ENCODE measurements around the gene PRKCE.

Gene PRKCE

GRCh38 chr2:45769056-45769455 is 117.6 kb downstream of the PRKCE start:
- Histone ChIP-seq H3K27me3 (ENCODE audit: control insufficient read depth in 1 of 2, insufficient read depth in 2 of 2, low read length in 2 of 2) (no peaks in the 10 kb centered on the region), H3K9ac (ENCODE audit: low read length in 2 of 2) (no peak overlapping the region), H3K4me1 (ENCODE audit: control insufficient read depth, insufficient read depth, low read length) (peaks cover 26% of the 10 kb centered on the region), H3K4me3 (ENCODE audit: low read length in 2 of 2) (no peak overlapping the region), H3K36me3 (ENCODE audit: control insufficient read depth in 2 of 2, insufficient read depth in 2 of 2, low read length in 2 of 2) (no peaks in the 10 kb centered on the region), H3K9me3 (ENCODE audit: control insufficient read depth in 2 of 2, low read length in 2 of 2) (no peaks in the 10 kb centered on the region), H3K27ac (ENCODE audit: low read length) (peak overlapping the region; percentile 0)

GRCh38 chr2:45769854-45770576 is 118.5 kb downstream of the PRKCE start:
- H3K9ac ChIP-seq (ENCODE audit: low read length in 2 of 2) = no peak overlapping the region
- peaks cover 26% of the 10 kb centered on the region for H3K4me1 ChIP-seq (ENCODE audit: control insufficient read depth, insufficient read depth, low read length)
- H3K4me3 ChIP-seq (ENCODE audit: low read length in 2 of 2) = no peak overlapping the region
- H3K36me3 ChIP-seq (ENCODE audit: control insufficient read depth in 2 of 2, insufficient read depth in 2 of 2, low read length in 2 of 2) = no peaks in the 10 kb centered on the region
- no peaks in the 10 kb centered on the region for H3K27me3 ChIP-seq (ENCODE audit: control insufficient read depth in 1 of 2, insufficient read depth in 2 of 2, low read length in 2 of 2)
- H3K27ac ChIP-seq (ENCODE audit: low read length) = peak overlapping the region; percentile 0
- H3K9me3 ChIP-seq (ENCODE audit: control insufficient read depth in 2 of 2, low read length in 2 of 2) = no peaks in the 10 kb centered on the region

- Histone ChIP-seq H3K4me1 (ENCODE audit: control insufficient read depth, insufficient read depth, low read length) (peaks cover 19% of the 10 kb centered on the region), H3K9me3 (ENCODE audit: control insufficient read depth in 2 of 2, low read length in 2 of 2) (no peaks in the 10 kb centered on the region), H3K36me3 (ENCODE audit: control insufficient read depth in 2 of 2, insufficient read depth in 2 of 2, low read length in 2 of 2) (no peaks in the 10 kb centered on the region), H3K27me3 (ENCODE audit: control insufficient read depth in 1 of 2, insufficient read depth in 2 of 2, low read length in 2 of 2) (no peaks in the 10 kb centered on the region), H3K27ac (ENCODE audit: low read length) (peak overlapping the region; percentile 93), H3K4me3 (ENCODE audit: low read length in 2 of 2) (peak overlapping the region; percentile 52 to 70), H3K9ac (ENCODE audit: low read length in 2 of 2) (peak overlapping the region; percentile 24 to 58)
Measured at GRCh38 chr2:45770811-45771210, 119.3 kb downstream of the PRKCE start.

GRCh38 chr2:45771261-45771660 is 119.8 kb downstream of the PRKCE start:
- Histone ChIP-seq H3K27me3 (ENCODE audit: control insufficient read depth in 1 of 2, insufficient read depth in 2 of 2, low read length in 2 of 2) (no peaks in the 10 kb centered on the region), H3K9ac (ENCODE audit: low read length in 2 of 2) (peak overlapping the region; percentile 24 to 58), H3K27ac (ENCODE audit: low read length) (peak overlapping the region; percentile 93), H3K9me3 (ENCODE audit: control insufficient read depth in 2 of 2, low read length in 2 of 2) (no peaks in the 10 kb centered on the region), H3K4me1 (ENCODE audit: control insufficient read depth, insufficient read depth, low read length) (peaks cover 16% of the 10 kb centered on the region), H3K4me3 (ENCODE audit: low read length in 2 of 2) (peak overlapping the region; percentile 52 to 70), H3K36me3 (ENCODE audit: control insufficient read depth in 2 of 2, insufficient read depth in 2 of 2, low read length in 2 of 2) (no peaks in the 10 kb centered on the region)

GRCh38 chr2:45772038-45772437 is 120.6 kb downstream of the PRKCE start:
- peak overlapping the region in 1 of 2 donors; percentile 70 for H3K4me3 ChIP-seq (ENCODE audit: low read length in 2 of 2)
- H3K27me3 ChIP-seq (ENCODE audit: control insufficient read depth in 1 of 2, insufficient read depth in 2 of 2, low read length in 2 of 2) = no peaks in the 10 kb centered on the region
- H3K9me3 ChIP-seq (ENCODE audit: control insufficient read depth in 2 of 2, low read length in 2 of 2) = no peaks in the 10 kb centered on the region
- peak overlapping the region; percentile 93 for H3K27ac ChIP-seq (ENCODE audit: low read length)
- H3K36me3 ChIP-seq (ENCODE audit: control insufficient read depth in 2 of 2, insufficient read depth in 2 of 2, low read length in 2 of 2) = no peaks in the 10 kb centered on the region
- peaks cover 17% of the 10 kb centered on the region for H3K4me1 ChIP-seq (ENCODE audit: control insufficient read depth, insufficient read depth, low read length)
- H3K9ac ChIP-seq (ENCODE audit: low read length in 2 of 2) = peak overlapping the region in 1 of 2 donors; percentile 24

GRCh38 chr2:45773909-45774308 is 122.4 kb downstream of the PRKCE start:
- Histone ChIP-seq H3K27ac (ENCODE audit: low read length) (no peak overlapping the region), H3K9me3 (ENCODE audit: control insufficient read depth in 2 of 2, low read length in 2 of 2) (no peaks in the 10 kb centered on the region), H3K36me3 (ENCODE audit: control insufficient read depth in 2 of 2, insufficient read depth in 2 of 2, low read length in 2 of 2) (no peaks in the 10 kb centered on the region), H3K27me3 (ENCODE audit: control insufficient read depth in 1 of 2, insufficient read depth in 2 of 2, low read length in 2 of 2) (no peaks in the 10 kb centered on the region), H3K4me1 (ENCODE audit: control insufficient read depth, insufficient read depth, low read length) (peaks cover 23% of the 10 kb centered on the region), H3K9ac (ENCODE audit: low read length in 2 of 2) (no peak overlapping the region), H3K4me3 (ENCODE audit: low read length in 2 of 2) (no peak overlapping the region)

GRCh38 chr2:45774688-45775244 is 123.3 kb downstream of the PRKCE start:
- no peaks in the 10 kb centered on the region for H3K9me3 ChIP-seq (ENCODE audit: control insufficient read depth in 2 of 2, low read length in 2 of 2)

GRCh38 chr2:45776160-45776955 is 124.9 kb downstream of the PRKCE start:
- Histone ChIP-seq H3K27me3 (ENCODE audit: control insufficient read depth in 1 of 2, insufficient read depth in 2 of 2, low read length in 2 of 2) (no peaks in the 10 kb centered on the region), H3K27ac (ENCODE audit: low read length) (peak overlapping the region; percentile 46), H3K36me3 (ENCODE audit: control insufficient read depth in 2 of 2, insufficient read depth in 2 of 2, low read length in 2 of 2) (no peaks in the 10 kb centered on the region), H3K4me3 (ENCODE audit: low read length in 2 of 2) (no peak overlapping the region), H3K9me3 (ENCODE audit: control insufficient read depth in 2 of 2, low read length in 2 of 2) (no peaks in the 10 kb centered on the region), H3K9ac (ENCODE audit: low read length in 2 of 2) (no peak overlapping the region), H3K4me1 (ENCODE audit: control insufficient read depth, insufficient read depth, low read length) (peaks cover 18% of the 10 kb centered on the region)

More at GRCh38 chr2:45774688-45775244, 123.3 kb downstream of the PRKCE start:
- H3K4me3 ChIP-seq (ENCODE audit: low read length in 2 of 2) = no peak overlapping the region
- no peaks in the 10 kb centered on the region for H3K27me3 ChIP-seq (ENCODE audit: control insufficient read depth in 1 of 2, insufficient read depth in 2 of 2, low read length in 2 of 2)
- H3K4me1 ChIP-seq (ENCODE audit: control insufficient read depth, insufficient read depth, low read length) = peaks cover 23% of the 10 kb centered on the region
- no peak overlapping the region for H3K27ac ChIP-seq (ENCODE audit: low read length)
- no peaks in the 10 kb centered on the region for H3K36me3 ChIP-seq (ENCODE audit: control insufficient read depth in 2 of 2, insufficient read depth in 2 of 2, low read length in 2 of 2)
- H3K9ac ChIP-seq (ENCODE audit: low read length in 2 of 2) = no peak overlapping the region

- H3K4me1 ChIP-seq (ENCODE audit: control insufficient read depth, insufficient read depth, low read length) = peaks cover 23% of the 10 kb centered on the region
Measured at GRCh38 chr2:45777996-45778719, 126.7 kb downstream of the PRKCE start.

GRCh38 chr2:45778720-45779171 is 127.3 kb downstream of the PRKCE start:
- no peaks in the 10 kb centered on the region for H3K9me3 ChIP-seq (ENCODE audit: control insufficient read depth in 2 of 2, low read length in 2 of 2)
- H3K27ac ChIP-seq (ENCODE audit: low read length) = no peak overlapping the region
- H3K36me3 ChIP-seq (ENCODE audit: control insufficient read depth in 2 of 2, insufficient read depth in 2 of 2, low read length in 2 of 2) = no peaks in the 10 kb centered on the region
- no peak overlapping the region for H3K4me3 ChIP-seq (ENCODE audit: low read length in 2 of 2)
- H3K9ac ChIP-seq (ENCODE audit: low read length in 2 of 2) = no peak overlapping the region
- peaks cover 27% of the 10 kb centered on the region for H3K4me1 ChIP-seq (ENCODE audit: control insufficient read depth, insufficient read depth, low read length)
- no peaks in the 10 kb centered on the region for H3K27me3 ChIP-seq (ENCODE audit: control insufficient read depth in 1 of 2, insufficient read depth in 2 of 2, low read length in 2 of 2)

More at GRCh38 chr2:45777996-45778719, 126.7 kb downstream of the PRKCE start:
- H3K9me3 ChIP-seq (ENCODE audit: control insufficient read depth in 2 of 2, low read length in 2 of 2) = no peaks in the 10 kb centered on the region
- no peak overlapping the region for H3K9ac ChIP-seq (ENCODE audit: low read length in 2 of 2)
- H3K4me3 ChIP-seq (ENCODE audit: low read length in 2 of 2) = no peak overlapping the region
- no peaks in the 10 kb centered on the region for H3K27me3 ChIP-seq (ENCODE audit: control insufficient read depth in 1 of 2, insufficient read depth in 2 of 2, low read length in 2 of 2)
- no peak overlapping the region for H3K27ac ChIP-seq (ENCODE audit: low read length)
- no peaks in the 10 kb centered on the region for H3K36me3 ChIP-seq (ENCODE audit: control insufficient read depth in 2 of 2, insufficient read depth in 2 of 2, low read length in 2 of 2)
